Right cardiac atrium (tissue), 5 donors: Measurements from ENCODE around the gene ZNF211. TPM values are rescaled to one million over a fixed set of nuclear protein-coding genes. Genes with fewer than 3 reads are reported as not detected.

Experiments
- ATAC-seq, 2 donors: fragments of 200-7000 bp; cut with Tn5 transposase; one replicate each; pipeline versions ENCODE4 v1.8.0 to v1.9.1; 2020; ENCODE audit warnings: moderate library complexity in 2 of 2, mild to moderate bottlenecking in 1 of 2
- DNase-seq, 3 donors: peaks; one replicate each; pipeline ENCODE4 v3.0.0-alpha.2; 2020
- H3K27ac ChIP-seq: one replicate; pipeline ENCODE4 v1.5.1; 2013; ENCODE audit warnings: mild to moderate bottlenecking, low read length, control low read depth, moderate library complexity
- H3K27me3 ChIP-seq: one replicate; pipeline ENCODE4 v1.6.1; 2013; ENCODE audit not compliant: control insufficient read depth, insufficient read depth
- H3K4me1 ChIP-seq: one replicate; pipeline ENCODE4 v1.6.1; 2013; ENCODE audit warnings: low read length; ENCODE audit not compliant: control insufficient read depth, insufficient read depth
- H3K4me3 ChIP-seq: one replicate; pipeline ENCODE4 v1.5.1; 2013; ENCODE audit warnings: low read length, control low read depth
- H3K9me3 ChIP-seq: one replicate; pipeline ENCODE4 v1.6.1; 2013; ENCODE audit warnings: low read length; ENCODE audit not compliant: control insufficient read depth
- WGBS: extraction: QIAGEN DNeasy Blood & Tissue Kit; methylation state at CpG from one replicate; pipeline ENCODE4 v1.1.7; 2013; 5-methylcytosine and 5-hydroxymethylcytosine counted together
- intact Hi-C, 4 donors: fragments of 100-400 bp; cut with DNase I; formaldehyde crosslinking; loops; one replicate each; pipeline versions ENCODE4 v1.11.0 to v1.14.0; 2022 to 2023
- polyA plus RNA-seq: library from polyadenylated mRNA; stranded (reverse); fragments of 200-250 nt; gene quantifications from one replicate; pipeline ENCODE4 v1.2.3, GENCODE V29; 2013
- total RNA-seq, 4 donors: library from RNA; stranded (reverse); fragmentation: NEBNext Ultra II Directional; extraction: Animal tissue kit (Norgen Biotek cat#: 25700); gene quantifications; one replicate each; pipeline ENCODE4 v1.2.1, GENCODE V29; 2021
- donor health status: healthy with polysubstance abuse.
- donor health status: DM: no; HTN: yes; CAD: no.
- donor health status: DM: no; HTN: no; CAD: no.
- donor health status: DM: no; HTN: yes; CAD: no; lungs with severe emphysema.
- donor health status: DM: yes; HTN: yes; CAD: no.

ZNF211 gene
- total and polyA plus RNA-seq, 5 donors, result 8.0 to 15.0 (median 13.6) TPM

DNA sequence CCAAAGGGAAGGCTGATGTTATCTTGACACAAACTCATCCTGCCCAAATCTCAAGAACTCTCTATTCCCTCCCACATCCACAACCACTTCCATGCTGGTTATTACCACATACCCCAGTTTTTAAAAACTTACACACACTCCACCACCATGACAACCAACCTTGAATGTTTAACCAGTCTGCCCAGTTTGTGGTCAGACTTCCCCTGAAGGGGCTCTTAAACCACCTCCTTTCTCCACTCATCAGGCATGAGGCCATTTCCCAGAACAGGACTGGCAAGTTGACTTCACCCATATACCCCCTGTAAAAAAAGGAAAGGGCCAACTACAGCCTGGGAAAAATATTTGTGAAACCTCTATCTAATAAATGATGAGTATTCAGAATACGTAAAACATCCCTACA is 23.4 kb downstream of the ZNF211 start:
- intact Hi-C loops, result no loop called here
- no peak for DNase-seq
- WGBS, result 84% methylated on average over 1 of the region's 1 CpG

DNA sequence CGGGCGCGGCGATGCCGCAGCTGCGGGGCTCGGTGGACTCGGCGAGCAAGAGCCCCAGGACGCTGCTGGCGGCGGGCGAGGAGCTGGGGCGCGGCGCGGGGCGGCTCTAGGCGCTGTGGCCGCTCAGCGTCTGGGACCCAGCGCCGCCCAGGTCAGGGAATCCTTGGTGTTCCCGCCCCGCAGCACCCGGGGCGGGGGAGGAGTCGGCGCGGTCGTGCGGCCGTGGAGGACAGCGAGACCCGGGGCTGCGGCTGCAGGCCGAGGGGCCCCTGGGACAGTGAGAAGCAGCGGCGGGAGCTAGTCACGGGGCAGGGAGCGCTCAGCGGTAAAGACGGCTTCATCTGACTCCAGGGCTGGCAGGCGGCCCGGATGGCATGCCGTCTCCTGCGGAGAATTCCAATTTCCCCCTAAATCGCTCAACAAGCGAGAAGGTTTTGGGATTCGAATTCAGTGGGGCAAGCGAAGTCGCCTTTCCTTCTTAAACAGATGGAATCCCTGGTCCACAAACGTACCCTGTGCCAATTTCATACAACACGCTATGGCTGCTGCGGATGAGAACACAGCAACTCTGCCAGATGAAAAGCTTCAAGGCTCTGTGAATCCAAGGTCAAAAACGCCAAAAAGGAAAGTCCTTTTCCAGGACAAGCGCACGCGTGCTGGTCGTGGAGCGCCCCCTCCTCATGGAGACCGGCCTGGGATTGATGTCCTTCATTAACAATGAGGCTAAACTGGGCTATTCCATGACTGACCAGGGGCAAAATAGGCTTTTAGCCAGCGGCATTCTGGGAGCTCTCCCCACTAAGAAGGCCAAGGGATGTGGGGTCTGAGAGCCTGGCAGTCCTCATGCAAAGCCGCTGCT is 31.5 kb downstream of the ZNF211 start:
- H3K9me3 ChIP-seq, result no peaks in the 10 kb centered on the region
- peak overlapping the region; percentile 61 for H3K27ac ChIP-seq
- H3K27me3 ChIP-seq, result no peaks in the 10 kb centered on the region
- ATAC-seq (peak; percentile 96 to 99), DNase-seq (peak; percentile 69 to 89 (median 83))
- intact Hi-C loops, result no loop called here
- H3K4me1 ChIP-seq, result no peaks in the 10 kb centered on the region
- WGBS, result 2% methylated on average over 64 of the region's 64 CpGs
- peak overlapping the region; percentile 55 for H3K4me3 ChIP-seq

More for the DNA sequence above, 23.4 kb downstream of the ZNF211 start:
- no peak overlapping the region for H3K27ac ChIP-seq
- H3K27me3 ChIP-seq, result no peaks in the 10 kb centered on the region
- H3K4me1 ChIP-seq, result no peaks in the 10 kb centered on the region
- H3K9me3 ChIP-seq, result no peaks in the 10 kb centered on the region
- ATAC-seq, result no peak
- H3K4me3 ChIP-seq, result no peak overlapping the region

DNA sequence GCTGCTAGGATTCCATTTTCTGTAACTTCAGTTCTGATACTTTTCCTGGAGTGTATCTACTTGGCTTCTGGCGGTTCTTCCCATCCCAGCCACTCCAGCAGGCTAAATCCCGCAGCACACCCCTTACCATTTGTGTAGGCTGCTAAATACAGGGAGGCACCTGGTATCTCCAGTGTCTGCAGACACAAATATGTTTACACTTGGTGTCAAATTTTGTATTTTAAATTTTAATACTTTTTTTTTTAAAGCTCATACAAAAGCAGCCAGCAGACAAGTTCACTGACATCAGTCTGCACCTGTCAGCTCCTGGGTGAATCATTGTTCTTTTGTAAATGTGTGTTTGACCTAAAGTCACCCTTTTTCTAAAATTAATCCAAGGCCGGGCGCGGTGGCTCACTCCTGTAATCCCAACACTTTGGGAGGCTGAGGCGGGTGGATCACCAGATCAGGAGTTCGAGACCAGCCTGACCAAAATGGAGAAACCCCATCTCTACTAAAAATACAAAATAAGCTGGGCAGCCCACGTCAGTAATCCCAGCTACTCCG is 32.4 kb downstream of the ZNF211 start:
- Histone ChIP-seq H3K9me3 (no peaks in the 10 kb centered on the region), H3K27ac (no peak overlapping the region), H3K4me3 (no peak overlapping the region), H3K4me1 (no peaks in the 10 kb centered on the region), H3K27me3 (no peaks in the 10 kb centered on the region)
- 84% methylated on average over 9 of the region's 9 CpGs for WGBS
- ATAC-seq (no peak), DNase-seq (no peak)
- intact Hi-C loops, result no loop called here

DNA sequence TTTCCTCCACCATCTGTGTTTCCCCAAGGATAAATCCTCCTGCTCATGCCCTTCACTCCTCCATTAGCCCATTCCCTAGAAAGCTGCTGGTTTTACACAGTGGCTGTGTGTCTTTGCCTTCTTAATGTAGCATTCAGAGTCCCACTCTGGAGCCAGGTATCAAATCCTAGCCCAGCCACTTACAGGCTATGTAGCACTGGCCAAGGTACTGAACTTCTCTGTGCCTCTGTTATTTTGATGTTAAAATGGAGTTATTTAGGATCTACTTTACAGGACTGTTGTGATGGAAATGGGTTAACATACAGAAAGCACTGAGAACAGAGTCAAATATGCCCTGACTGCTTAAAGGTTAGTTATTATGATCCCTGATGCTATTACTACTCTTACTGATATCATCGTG is 34.3 kb downstream of the ZNF211 start:
- Histone ChIP-seq H3K27ac (no peak overlapping the region), H3K27me3 (no peaks in the 10 kb centered on the region), H3K4me3 (no peak overlapping the region), H3K9me3 (no peaks in the 10 kb centered on the region), H3K4me1 (no peaks in the 10 kb centered on the region)
- 78% methylated on average over 1 of the region's 1 CpG for WGBS
- ATAC-seq (no peak), DNase-seq (no peak)
- intact Hi-C loops, result no loop called here

DNA sequence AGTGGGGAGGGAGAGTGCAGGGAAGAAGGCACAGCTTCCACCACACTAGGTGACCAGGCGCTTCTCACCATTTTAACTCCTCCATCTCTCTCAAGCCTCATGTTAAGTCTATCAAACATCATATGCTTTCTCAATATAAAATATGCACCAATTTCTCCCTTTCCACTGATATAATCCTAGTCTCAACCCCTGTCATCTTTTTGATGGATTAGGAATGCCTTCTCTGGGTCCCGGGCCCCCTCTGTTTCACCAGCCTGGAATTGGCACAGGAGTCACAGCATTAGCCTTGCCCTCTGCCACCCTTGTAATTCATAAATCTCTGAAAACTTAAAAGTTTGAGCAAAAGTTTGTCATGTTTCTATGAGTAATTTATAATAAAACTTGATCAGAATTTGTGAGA is 35.7 kb downstream of the ZNF211 start, which contains the start of gene ZSCAN4:
Gene ZSCAN4 (plus strand): TSS at position 301 of the 400 bp plus-strand sequence. CDS start 7,211 bp downstream, outside the sequence.
- no peaks in the 10 kb centered on the region for H3K9me3 ChIP-seq
- H3K27me3 ChIP-seq, result no peaks in the 10 kb centered on the region
- WGBS, result 90% methylated on average over 2 of the region's 2 CpGs
- ATAC-seq (no peak), DNase-seq (no peak)
- intact Hi-C loops, result no loop called here
- no peak within 1 kb of the TSS for H3K27ac ChIP-seq
- H3K4me3 ChIP-seq, result no peak within 1 kb of the TSS
- H3K4me1 ChIP-seq, result no peaks in the 10 kb centered on the region

DNA sequence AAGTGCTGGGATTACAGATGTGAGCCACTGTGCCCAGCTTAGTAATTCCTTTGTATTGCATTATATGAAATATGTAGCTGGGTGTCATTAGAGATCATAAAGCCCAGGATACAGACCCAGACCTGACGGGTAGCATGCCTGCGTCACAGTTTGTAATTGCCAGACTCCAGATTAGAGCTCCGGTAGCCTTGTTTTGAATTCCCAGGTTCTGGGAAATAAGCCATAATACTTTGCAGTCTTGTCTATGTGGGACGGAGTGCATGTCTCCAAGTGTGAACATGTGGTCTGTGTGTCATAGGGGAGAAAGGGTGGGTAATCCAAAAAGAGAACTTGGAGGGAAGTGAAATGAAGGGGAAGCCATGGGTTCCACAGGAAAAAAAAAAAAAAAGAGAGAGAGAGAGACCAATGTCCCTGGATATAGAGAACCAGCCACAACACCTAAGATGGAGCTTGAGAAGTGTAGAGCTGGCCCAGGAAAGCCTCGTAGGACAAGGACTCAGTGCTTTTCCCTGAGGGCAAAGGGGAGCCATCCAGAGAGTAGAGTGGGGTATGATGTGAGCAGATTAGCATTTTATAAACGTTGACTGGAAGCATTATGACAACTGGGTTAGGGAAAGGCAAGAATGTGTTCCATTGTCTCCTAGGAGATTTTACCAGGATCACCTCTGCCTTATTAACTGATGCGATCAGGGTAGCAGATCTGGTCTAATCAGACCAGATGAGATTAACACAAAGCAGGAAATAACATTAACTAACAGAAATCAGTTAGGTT is 38.3 kb downstream of the ZNF211 start:
- no peak overlapping the region for H3K4me3 ChIP-seq
- ATAC-seq (no peak), DNase-seq (no peak)
- H3K27ac ChIP-seq, result no peak overlapping the region
- WGBS, result 50% methylated on average over 7 of the region's 7 CpGs
- intact Hi-C loops, result no loop called here
- H3K27me3 ChIP-seq, result no peaks in the 10 kb centered on the region
- H3K4me1 ChIP-seq, result no peaks in the 10 kb centered on the region
- H3K9me3 ChIP-seq, result no peaks in the 10 kb centered on the region

DNA sequence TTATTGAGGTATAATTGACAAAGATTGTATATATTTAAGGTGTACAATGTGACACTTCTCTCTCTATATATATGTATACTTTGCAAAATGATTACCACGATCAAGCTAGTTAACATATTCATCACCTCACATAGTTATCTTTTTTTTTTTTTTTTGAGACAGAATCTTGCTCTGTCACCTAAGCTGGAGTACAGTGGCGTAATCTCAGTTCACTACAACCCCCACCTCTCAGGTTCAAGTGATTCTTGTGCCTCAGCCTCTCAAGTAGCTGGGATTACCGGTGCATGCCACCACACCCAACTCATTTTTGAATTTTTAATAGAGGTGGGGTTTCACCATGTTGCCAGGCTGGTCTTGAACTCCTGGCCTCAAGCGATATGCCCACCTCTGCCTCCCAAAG is 39.5 kb downstream of the ZNF211 start:
- ATAC-seq (no peak), DNase-seq (no peak)
- intact Hi-C loops, result no loop called here
- H3K4me1 ChIP-seq, result no peaks in the 10 kb centered on the region
- no peaks in the 10 kb centered on the region for H3K27me3 ChIP-seq
- H3K4me3 ChIP-seq, result no peak overlapping the region
- no peaks in the 10 kb centered on the region for H3K9me3 ChIP-seq
- 82% methylated on average over 4 of the region's 4 CpGs for WGBS
- no peak overlapping the region for H3K27ac ChIP-seq

DNA sequence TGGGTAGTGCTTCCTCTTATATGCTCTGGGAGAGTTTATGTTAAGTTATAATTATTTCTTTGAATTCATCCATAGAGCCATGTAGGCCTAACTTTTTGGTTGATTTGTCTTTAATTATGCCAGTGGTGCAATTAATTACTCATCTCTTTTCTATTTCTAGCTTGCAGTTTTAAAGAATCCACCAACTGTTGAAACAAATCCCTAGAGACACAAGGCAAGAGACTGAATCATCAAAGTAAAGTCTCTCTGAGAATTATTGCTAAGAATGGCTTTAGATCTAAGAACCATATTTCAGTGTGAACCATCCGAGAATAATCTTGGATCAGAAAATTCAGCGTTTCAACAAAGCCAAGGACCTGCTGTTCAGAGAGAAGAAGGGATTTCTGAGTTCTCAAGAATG is 42.9 kb downstream of the ZNF211 start:
- Histone ChIP-seq H3K4me3 (no peak overlapping the region), H3K9me3 (no peaks in the 10 kb centered on the region), H3K27ac (no peak overlapping the region), H3K27me3 (no peaks in the 10 kb centered on the region), H3K4me1 (no peaks in the 10 kb centered on the region)
- 74% methylated on average over 2 of the region's 2 CpGs for WGBS
- ATAC-seq (no peak), DNase-seq (no peak)
- intact Hi-C loops, result no loop called here

DNA sequence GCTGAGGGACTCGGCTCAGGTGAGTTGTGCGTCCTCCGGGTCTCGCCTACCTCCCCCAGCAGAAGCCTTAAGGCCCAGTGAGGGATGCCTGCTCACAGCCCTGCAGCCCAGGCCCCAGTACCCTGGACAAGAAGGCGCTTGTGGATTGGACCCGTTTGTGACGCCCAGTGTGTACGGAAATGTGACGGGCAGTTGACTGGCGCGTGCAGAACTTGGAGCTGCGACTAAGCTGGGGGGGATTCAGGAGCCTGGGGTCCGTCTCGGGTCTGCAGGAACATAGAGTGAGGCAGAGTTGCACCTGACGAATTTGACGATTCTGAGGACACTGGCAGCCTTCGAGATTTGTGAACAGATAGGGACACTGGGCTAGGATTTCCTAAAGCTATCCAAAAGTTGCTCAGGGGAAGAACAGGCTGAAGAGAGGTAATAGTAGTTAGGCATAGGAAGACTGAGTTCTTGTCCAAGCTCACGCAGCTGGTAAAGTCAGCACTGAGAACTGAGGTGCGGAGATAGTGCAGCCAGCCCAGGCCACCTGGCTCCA is 49.3 kb downstream of the ZNF211 start:
- DNase-seq (no peak), ATAC-seq (no peak)
- WGBS, result 3% methylated on average over 19 of the region's 19 CpGs
- Histone ChIP-seq H3K4me3 (peak overlapping the region; percentile 96), H3K9me3 (peaks cover 22% of the 10 kb centered on the region), H3K27ac (no peak overlapping the region), H3K4me1 (peaks cover 8% of the 10 kb centered on the region), H3K27me3 (no peaks in the 10 kb centered on the region)
- intact Hi-C loops, result no loop called here

DNA sequence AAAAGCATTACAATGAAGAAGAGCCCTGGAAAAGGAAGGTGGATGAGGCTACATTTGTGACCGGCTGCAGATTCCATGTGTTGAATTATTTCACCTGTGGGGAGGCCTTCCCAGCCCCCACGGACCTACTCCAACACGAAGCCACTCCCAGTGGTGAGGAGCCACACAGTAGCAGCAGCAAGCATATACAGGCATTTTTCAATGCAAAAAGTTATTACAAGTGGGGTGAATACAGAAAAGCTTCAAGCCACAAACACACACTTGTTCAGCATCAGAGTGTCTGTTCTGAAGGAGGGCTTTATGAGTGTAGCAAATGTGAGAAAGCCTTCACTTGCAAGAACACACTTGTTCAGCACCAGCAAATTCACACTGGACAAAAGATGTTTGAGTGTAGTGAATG is 53.8 kb downstream of the ZNF211 start:
- Histone ChIP-seq H3K27me3 (no peaks in the 10 kb centered on the region), H3K27ac (no peak overlapping the region), H3K9me3 (peaks cover 29% of the 10 kb centered on the region), H3K4me3 (no peak overlapping the region), H3K4me1 (peaks cover 8% of the 10 kb centered on the region)
- DNase-seq (no peak), ATAC-seq (no peak)
- WGBS, result 98% methylated on average over 3 of the region's 3 CpGs
- intact Hi-C loops, result no loop called here
